HEK293 (cell line): ENCODE results near the gene BRIX1.

Experiments
- HOXA7 ChIP-seq: sonication (generic); formaldehyde crosslinking; IDR thresholded peaks from 2 replicates; pipeline ENCODE4 v1.8.1; 2022; ENCODE audit warnings: missing genetic modification reagents, borderline replicate concordance
- HOXD13 ChIP-seq: sonication (generic); formaldehyde crosslinking; IDR thresholded peaks from 2 replicates; pipeline ENCODE4 v1.8.0; 2022; ENCODE audit warnings: missing genetic modification reagents, borderline replicate concordance
- PRDM1 ChIP-seq: fragments of 450-650 bp; formaldehyde crosslinking; IDR thresholded peaks from 2 replicates; pipeline ENCODE4; 2016; ENCODE audit warnings: missing biosample characterization, missing genetic modification characterization
- SALL2 ChIP-seq: fragments of 450-650 bp; formaldehyde crosslinking; IDR thresholded peaks from 2 replicates; pipeline ENCODE4 v1.5.0; 2017; ENCODE audit warnings: missing biosample characterization, mild to moderate bottlenecking, missing genetic modification characterization, borderline replicate concordance
- SP3 ChIP-seq: fragments of 450-650 bp; formaldehyde crosslinking; IDR thresholded peaks from 2 replicates; pipeline ENCODE4 v1.5.1; 2016; ENCODE audit warnings: missing biosample characterization, missing genetic modification characterization
- YY2 ChIP-seq: fragments of 450-650 bp; formaldehyde crosslinking; IDR thresholded peaks from 2 replicates; pipeline ENCODE4 v1.5.1; 2016; ENCODE audit warnings: missing biosample characterization, missing genetic modification characterization
- ZBTB21 ChIP-seq: fragments of 450-650 bp; formaldehyde crosslinking; IDR thresholded peaks from 2 replicates; pipeline ENCODE4 v1.5.1; 2017; ENCODE audit warnings: missing biosample characterization, missing genetic modification characterization
- ZEB2 ChIP-seq: fragments of 450-650 bp; formaldehyde crosslinking; IDR thresholded peaks from 2 replicates; pipeline ENCODE4 v1.5.1; 2016; ENCODE audit warnings: missing biosample characterization, missing genetic modification characterization
- ZFP69B ChIP-seq: fragments of 450-650 bp; formaldehyde crosslinking; IDR thresholded peaks from 2 replicates; pipeline ENCODE4 v1.5.1; 2016; ENCODE audit warnings: missing biosample characterization, missing genetic modification characterization
- ZNF132 ChIP-seq: fragments of 450-650 bp; formaldehyde crosslinking; IDR thresholded peaks from 2 replicates; pipeline ENCODE4 v1.5.1; 2017; ENCODE audit warnings: missing biosample characterization, missing genetic modification characterization, borderline replicate concordance
- ZNF133 ChIP-seq: fragments of 450-650 bp; formaldehyde crosslinking; IDR thresholded peaks from 2 replicates; pipeline ENCODE4 v1.5.1; 2016; ENCODE audit warnings: missing biosample characterization, missing genetic modification characterization
- ZNF214 ChIP-seq: fragments of 450-650 bp; formaldehyde crosslinking; IDR thresholded peaks from 2 replicates; pipeline ENCODE4 v1.5.1; 2017; ENCODE audit warnings: missing biosample characterization, mild to moderate bottlenecking, missing genetic modification characterization, borderline replicate concordance
- ZNF24 ChIP-seq: fragments of 450-650 bp; formaldehyde crosslinking; IDR thresholded peaks from 2 replicates; pipeline ENCODE4 v1.5.1; 2016; ENCODE audit warnings: missing biosample characterization, missing genetic modification characterization
- ZNF274 ChIP-seq, 2 experiments: fragments of 200-500 bp in 1 of 2; fragments of 450-650 bp in 1 of 2; sonication (Bioruptor generic) in 1 of 2; formaldehyde crosslinking in 1 of 2; IDR thresholded peaks; 2 replicates each; pipeline versions ENCODE4 v1.5.1 to v1.6.1; 2014 to 2016; ENCODE audit warnings: borderline replicate concordance in 1 of 2, inconsistent platforms in 1 of 2, low read length in 1 of 2, missing biosample characterization in 1 of 2, missing genetic modification characterization in 1 of 2
- ZNF324 ChIP-seq: fragments of 450-650 bp; formaldehyde crosslinking; IDR thresholded peaks from 2 replicates; pipeline ENCODE4 v1.5.1; 2016; ENCODE audit warnings: missing biosample characterization, missing genetic modification characterization
- ZNF354C ChIP-seq: fragments of 450-650 bp; formaldehyde crosslinking; IDR thresholded peaks from 2 replicates; pipeline ENCODE4 v1.5.1; 2016; ENCODE audit warnings: missing biosample characterization, missing genetic modification characterization, low read depth, borderline replicate concordance
- ZNF366 ChIP-seq: fragments of 450-650 bp; formaldehyde crosslinking; conservative IDR thresholded peaks from 2 replicates; pipeline ENCODE4 v1.5.1; 2016; ENCODE audit warnings: missing biosample characterization, missing genetic modification characterization
- ZNF423 ChIP-seq: fragments of 450-650 bp; formaldehyde crosslinking; IDR thresholded peaks from 2 replicates; pipeline ENCODE4 v1.5.1; 2016; ENCODE audit warnings: missing biosample characterization, missing genetic modification characterization
- ZNF48 ChIP-seq: fragments of 450-650 bp; formaldehyde crosslinking; IDR thresholded peaks from 2 replicates; pipeline ENCODE4 v1.5.1; 2016; ENCODE audit warnings: missing biosample characterization, missing genetic modification characterization
- ZNF510 ChIP-seq: fragments of 450-650 bp; formaldehyde crosslinking; IDR thresholded peaks from 2 replicates; pipeline ENCODE4 v1.5.1; 2018; ENCODE audit warnings: mild to moderate bottlenecking, missing genetic modification characterization, missing biosample characterization; ENCODE audit not compliant: insufficient replicate concordance
- ZNF558 ChIP-seq: fragments of 450-650 bp; formaldehyde crosslinking; IDR thresholded peaks from 2 replicates; pipeline ENCODE4 v1.5.1; 2016; ENCODE audit warnings: missing biosample characterization, missing genetic modification characterization
- ZNF571 ChIP-seq: fragments of 450-650 bp; formaldehyde crosslinking; IDR thresholded peaks from 2 replicates; pipeline ENCODE4 v1.5.0; 2017; ENCODE audit warnings: missing biosample characterization, missing genetic modification characterization
- ZNF629 ChIP-seq: fragments of 450-650 bp; formaldehyde crosslinking; IDR thresholded peaks from 2 replicates; pipeline ENCODE4 v1.5.1; 2017; ENCODE audit warnings: missing biosample characterization, missing genetic modification characterization
- ZNF660 ChIP-seq: fragments of 450-650 bp; IDR thresholded peaks from 2 replicates; pipeline ENCODE4 v1.5.1; 2018; ENCODE audit warnings: missing biosample characterization, mild to moderate bottlenecking, missing genetic modification characterization
- ZNF76 ChIP-seq: fragments of 450-650 bp; formaldehyde crosslinking; IDR thresholded peaks from 2 replicates; pipeline ENCODE4; 2016; ENCODE audit warnings: low read depth, missing biosample characterization, missing genetic modification characterization, borderline replicate concordance
- ZNF777 ChIP-seq: fragments of 450-650 bp; formaldehyde crosslinking; IDR thresholded peaks from 2 replicates; pipeline ENCODE4 v1.5.1; 2017; ENCODE audit warnings: missing biosample characterization, missing genetic modification characterization, borderline replicate concordance
- ZNF843 ChIP-seq: fragments of 450-650 bp; formaldehyde crosslinking; IDR thresholded peaks from 2 replicates; pipeline ENCODE4 v1.5.1; 2016; ENCODE audit warnings: missing biosample characterization, missing genetic modification characterization
- ZSCAN30 ChIP-seq: fragments of 450-650 bp; IDR thresholded peaks from 2 replicates; pipeline ENCODE4 v1.5.1; 2018; ENCODE audit warnings: missing biosample characterization, mild to moderate bottlenecking, missing genetic modification characterization, moderate library complexity
- ZXDB ChIP-seq: fragments of 450-650 bp; formaldehyde crosslinking; IDR thresholded peaks from 2 replicates; pipeline ENCODE4 v1.5.1; 2016; ENCODE audit warnings: missing biosample characterization, missing genetic modification characterization
- TF ChIP-seq, protein P1 (sequence below): fragments of 450-650 bp; formaldehyde crosslinking; IDR thresholded peaks from 2 replicates; pipeline ENCODE4 v1.5.1; 2017; ENCODE audit warnings: missing biosample characterization, missing genetic modification characterization
- TF ChIP-seq, protein P2 (sequence below): fragments of 450-650 bp; formaldehyde crosslinking; IDR thresholded peaks from 2 replicates; pipeline ENCODE4 v1.5.1; 2017; ENCODE audit warnings: missing biosample characterization, missing genetic modification characterization
- TF ChIP-seq, protein P3 (sequence below): fragments of 450-650 bp; formaldehyde crosslinking; IDR thresholded peaks from 2 replicates; pipeline ENCODE4 v1.5.1; 2016; ENCODE audit warnings: missing biosample characterization, missing genetic modification characterization
- TF ChIP-seq, protein P4 (sequence below): fragments of 450-650 bp; formaldehyde crosslinking; IDR thresholded peaks from 2 replicates; pipeline ENCODE4 v1.5.1; 2016; ENCODE audit warnings: missing biosample characterization, missing genetic modification characterization

Gene BRIX1

DNA sequence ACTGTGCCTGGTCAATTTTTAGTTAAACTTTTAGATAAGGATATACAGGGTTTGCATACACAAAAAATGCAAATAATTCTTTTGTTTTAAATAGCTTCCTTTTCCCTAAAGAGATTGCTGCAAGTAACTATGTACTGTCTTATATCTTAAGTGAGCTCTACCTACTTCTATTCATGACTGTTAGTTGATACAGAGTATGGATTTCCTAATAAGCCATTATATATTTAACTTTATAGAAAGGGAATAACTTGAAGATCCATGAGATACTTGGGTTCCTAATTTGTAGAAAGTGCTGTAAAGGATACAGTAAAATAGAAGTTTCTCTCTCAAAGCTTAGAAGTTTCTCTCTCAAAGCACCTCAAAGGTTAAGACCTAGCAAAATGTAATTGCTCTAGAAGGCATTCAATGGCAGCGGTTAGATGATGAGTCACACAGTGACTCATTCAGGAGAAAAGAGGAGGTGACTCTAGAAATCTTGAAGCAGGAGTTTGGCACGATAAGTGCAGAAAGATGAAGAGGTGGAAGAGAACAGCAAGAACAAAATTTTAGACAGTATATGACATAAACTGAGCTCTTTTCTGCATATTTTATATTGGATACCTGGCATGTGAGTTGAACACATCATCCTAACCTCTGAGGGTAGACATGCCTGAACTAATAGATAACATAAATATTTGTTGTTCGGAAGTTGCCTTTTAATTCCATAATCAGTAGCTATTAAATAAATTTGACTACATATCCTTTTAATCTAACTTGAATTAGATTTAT, 8.4 kb downstream of the BRIX1 start (continued):
- TF ChIP-seq ZNF843 (tag by site-specific recombination) (0 out of 2 replicates have a peak, but pooled peaks have one; percentile 28), ZNF48 (tag by site-specific recombination) (no peak), ZEB2 (tag by site-specific recombination) (peak; percentile 75; the same call in 1 of the 2 replicates), ZNF133 (tag by site-specific recombination) (no peak), ZNF423 (tag by site-specific recombination) (no peak), ZBTB21 (tag by site-specific recombination) (peak; percentile 73), ZNF571 (tag by site-specific recombination) (no peak), ZNF660 (tag by site-specific recombination) (peak; percentile 96), ZXDB (tag by site-specific recombination) (peak; percentile 58), ZSCAN30 (tag by site-specific recombination) (peak; percentile 62; the same call in 1 of the 2 replicates), ZNF629 (tag by site-specific recombination) (peak; percentile 81), HOXD13 (CRISPR knock-in tag) (no peak), PRDM1 (tag by site-specific recombination) (peak; percentile 94), ZNF366 (tag by site-specific recombination) (peak; percentile 96), ZNF324 (tag by site-specific recombination) (peak; percentile 70; the same call in 1 of the 2 replicates), ZFP69B (peak; percentile 51; the same call in 1 of the 2 replicates), HOXA7 (CRISPR knock-in tag) (no peak), ZNF214 (no peak), ZNF76 (tag by site-specific recombination) (no peak), SALL2 (tag by site-specific recombination) (no peak), ZNF777 (tag by site-specific recombination) (no peak), ZNF354C (no peak), ZNF274 (IDR thresholded peaks at IDR 0.05; ENCODE audit: low read length) (no peak), ZNF274 (tag by site-specific recombination; IDR thresholded peaks at IDR 0.05; ENCODE audit: borderline replicate concordance) (no peak), ZNF132 (tag by site-specific recombination) (no peak), ZNF24 (peak; percentile 61; the same call in 1 of the 2 replicates), SP3 (tag by site-specific recombination) (peak; percentile 17; the same call in 1 of the 2 replicates), YY2 (no peak), ZNF510 (tag by site-specific recombination) (peak; percentile 60), ZNF558 (tag by site-specific recombination) (peak; percentile 83)
- TF ChIP-seq, protein P1, sequence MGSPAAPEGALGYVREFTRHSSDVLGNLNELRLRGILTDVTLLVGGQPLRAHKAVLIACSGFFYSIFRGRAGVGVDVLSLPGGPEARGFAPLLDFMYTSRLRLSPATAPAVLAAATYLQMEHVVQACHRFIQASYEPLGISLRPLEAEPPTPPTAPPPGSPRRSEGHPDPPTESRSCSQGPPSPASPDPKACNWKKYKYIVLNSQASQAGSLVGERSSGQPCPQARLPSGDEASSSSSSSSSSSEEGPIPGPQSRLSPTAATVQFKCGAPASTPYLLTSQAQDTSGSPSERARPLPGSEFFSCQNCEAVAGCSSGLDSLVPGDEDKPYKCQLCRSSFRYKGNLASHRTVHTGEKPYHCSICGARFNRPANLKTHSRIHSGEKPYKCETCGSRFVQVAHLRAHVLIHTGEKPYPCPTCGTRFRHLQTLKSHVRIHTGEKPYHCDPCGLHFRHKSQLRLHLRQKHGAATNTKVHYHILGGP (tag by site-specific recombination), result no peak
- TF ChIP-seq, protein P2, sequence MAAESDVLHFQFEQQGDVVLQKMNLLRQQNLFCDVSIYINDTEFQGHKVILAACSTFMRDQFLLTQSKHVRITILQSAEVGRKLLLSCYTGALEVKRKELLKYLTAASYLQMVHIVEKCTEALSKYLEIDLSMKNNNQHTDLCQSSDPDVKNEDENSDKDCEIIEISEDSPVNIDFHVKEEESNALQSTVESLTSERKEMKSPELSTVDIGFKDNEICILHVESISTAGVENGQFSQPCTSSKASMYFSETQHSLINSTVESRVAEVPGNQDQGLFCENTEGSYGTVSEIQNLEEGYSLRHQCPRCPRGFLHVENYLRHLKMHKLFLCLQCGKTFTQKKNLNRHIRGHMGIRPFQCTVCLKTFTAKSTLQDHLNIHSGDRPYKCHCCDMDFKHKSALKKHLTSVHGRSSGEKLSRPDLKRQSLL (tag by site-specific recombination), result peak; percentile 68
- TF ChIP-seq, protein P3, sequence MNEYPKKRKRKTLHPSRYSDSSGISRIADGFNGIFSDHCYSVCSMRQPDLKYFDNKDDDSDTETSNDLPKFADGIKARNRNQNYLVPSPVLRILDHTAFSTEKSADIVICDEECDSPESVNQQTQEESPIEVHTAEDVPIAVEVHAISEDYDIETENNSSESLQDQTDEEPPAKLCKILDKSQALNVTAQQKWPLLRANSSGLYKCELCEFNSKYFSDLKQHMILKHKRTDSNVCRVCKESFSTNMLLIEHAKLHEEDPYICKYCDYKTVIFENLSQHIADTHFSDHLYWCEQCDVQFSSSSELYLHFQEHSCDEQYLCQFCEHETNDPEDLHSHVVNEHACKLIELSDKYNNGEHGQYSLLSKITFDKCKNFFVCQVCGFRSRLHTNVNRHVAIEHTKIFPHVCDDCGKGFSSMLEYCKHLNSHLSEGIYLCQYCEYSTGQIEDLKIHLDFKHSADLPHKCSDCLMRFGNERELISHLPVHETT (tag by site-specific recombination), result peak; percentile 60; the same call in 1 of the 2 replicates
- TF ChIP-seq, protein P4, sequence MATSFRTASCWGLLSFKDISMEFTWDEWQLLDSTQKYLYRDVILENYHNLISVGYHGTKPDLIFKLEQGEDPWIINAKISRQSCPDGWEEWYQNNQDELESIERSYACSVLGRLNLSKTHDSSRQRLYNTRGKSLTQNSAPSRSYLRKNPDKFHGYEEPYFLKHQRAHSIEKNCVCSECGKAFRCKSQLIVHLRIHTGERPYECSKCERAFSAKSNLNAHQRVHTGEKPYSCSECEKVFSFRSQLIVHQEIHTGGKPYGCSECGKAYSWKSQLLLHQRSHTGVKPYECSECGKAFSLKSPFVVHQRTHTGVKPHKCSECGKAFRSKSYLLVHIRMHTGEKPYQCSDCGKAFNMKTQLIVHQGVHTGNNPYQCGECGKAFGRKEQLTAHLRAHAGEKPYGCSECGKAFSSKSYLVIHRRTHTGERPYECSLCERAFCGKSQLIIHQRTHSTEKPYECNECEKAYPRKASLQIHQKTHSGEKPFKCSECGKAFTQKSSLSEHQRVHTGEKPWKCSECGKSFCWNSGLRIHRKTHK (tag by site-specific recombination), result no peak
